H9 (cell line): ENCODE results near the gene PEX7. TPM values are rescaled to one million over a fixed set of nuclear protein-coding genes. Genes with fewer than 3 reads are reported as not detected.
"Not testable (repeated sequence)": the region's sequence is repeated elsewhere in the genome, so short reads cannot be mapped to it uniquely, and the experiment has no call there.

Source experiments
- DNase-seq: peaks from one replicate; pipeline ENCODE4 v3.0.0-alpha.2; 2017
- H2AFZ ChIP-seq: one replicate; pipeline ENCODE4 v1.6.1; 2013; ENCODE audit warnings: mild to moderate bottlenecking, low read length, control low read depth, moderate library complexity
- H2AK5ac ChIP-seq: 2 replicates; pipeline ENCODE4 v1.6.1; 2013; ENCODE audit warnings: low read length, control low read depth, mixed read lengths; ENCODE audit not compliant: insufficient read length
- H2BK120ac ChIP-seq: one replicate; pipeline ENCODE4 v1.6.1; 2013; ENCODE audit warnings: low read depth, mild to moderate bottlenecking, low read length, control low read depth, inconsistent platforms; ENCODE audit not compliant: poor library complexity, severe bottlenecking
- H2BK12ac ChIP-seq: 2 replicates; pipeline ENCODE4 v1.6.1; 2013; ENCODE audit warnings: low read length, control low read depth, mixed read lengths, low read depth; ENCODE audit not compliant: insufficient read length
- H2BK15ac ChIP-seq: 2 replicates; pipeline ENCODE4 v1.6.1; 2013; ENCODE audit warnings: low read depth, low read length, control low read depth
- H2BK20ac ChIP-seq: one replicate; pipeline ENCODE4 v1.6.1; 2013; ENCODE audit warnings: low read depth, mild to moderate bottlenecking, low read length, control low read depth, inconsistent platforms; ENCODE audit not compliant: poor library complexity, severe bottlenecking
- H2BK5ac ChIP-seq: 2 replicates; pipeline ENCODE4 v1.6.1; 2013; ENCODE audit warnings: low read length, control low read depth, mixed read lengths; ENCODE audit not compliant: insufficient read length
- H3K14ac ChIP-seq: 2 replicates; pipeline ENCODE4 v1.6.1; 2013; ENCODE audit warnings: low read length, control low read depth; ENCODE audit not compliant: insufficient read depth
- H3K18ac ChIP-seq: 2 replicates; pipeline ENCODE4 v1.6.1; 2013; ENCODE audit warnings: low read depth, mild to moderate bottlenecking, mixed read lengths, low read length, control low read depth; ENCODE audit not compliant: insufficient read length
- H3K23ac ChIP-seq: 2 replicates; pipeline ENCODE4 v1.6.1; 2013; ENCODE audit warnings: low read length, control low read depth, mixed read lengths, low read depth; ENCODE audit not compliant: insufficient read length
- H3K23me2 ChIP-seq: 2 replicates; pipeline ENCODE4 v1.6.1; 2013; ENCODE audit warnings: low read depth, mild to moderate bottlenecking, mixed read lengths, low read length, control low read depth; ENCODE audit not compliant: insufficient read length, poor library complexity, severe bottlenecking
- H3K27ac ChIP-seq: 2 replicates; pipeline ENCODE4 v1.5.1; 2013; ENCODE audit warnings: low read length, control low read depth, mixed read lengths, low read depth; ENCODE audit not compliant: insufficient read length
- H3K27me3 ChIP-seq: 2 replicates; pipeline ENCODE4 v1.6.1; 2013; ENCODE audit warnings: low read length, control low read depth, inconsistent platforms; ENCODE audit not compliant: insufficient read depth
- H3K4ac ChIP-seq: 2 replicates; pipeline ENCODE4 v1.6.1; 2013; ENCODE audit warnings: low read depth, mild to moderate bottlenecking, control low read depth, inconsistent platforms, low read length, moderate library complexity
- H3K4me1 ChIP-seq: 2 replicates; pipeline ENCODE4 v1.6.1; 2013; ENCODE audit warnings: low read length, control low read depth, inconsistent platforms; ENCODE audit not compliant: insufficient read depth
- H3K4me2 ChIP-seq: 2 replicates; pipeline ENCODE4 v1.6.1; 2013; ENCODE audit warnings: low read length, control low read depth, mixed read lengths; ENCODE audit not compliant: insufficient read length, insufficient read depth
- H3K56ac ChIP-seq: 2 replicates; pipeline ENCODE4 v1.6.1; 2013; ENCODE audit warnings: low read depth, mild to moderate bottlenecking, mixed read lengths, low read length, control low read depth; ENCODE audit not compliant: insufficient read length
- H3K79me1 ChIP-seq: 2 replicates; pipeline ENCODE4 v1.6.1; 2013; ENCODE audit warnings: low read depth, mild to moderate bottlenecking, moderate library complexity, low read length, control low read depth, inconsistent platforms; ENCODE audit not compliant: insufficient read depth, poor library complexity, severe bottlenecking
- H3K79me2 ChIP-seq: 2 replicates; pipeline ENCODE4 v1.6.1; 2013; ENCODE audit warnings: low read length, control low read depth, inconsistent platforms; ENCODE audit not compliant: insufficient read depth
- H3K9ac ChIP-seq: 2 replicates; pipeline ENCODE4 v1.6.1; 2013; ENCODE audit warnings: low read length, control low read depth, mixed read lengths; ENCODE audit not compliant: insufficient read length; ENCODE audit errors: extremely low read depth
- H3K9me3 ChIP-seq: one replicate; pipeline ENCODE4 v1.6.1; 2013; ENCODE audit warnings: low read depth, low read length, inconsistent platforms; ENCODE audit not compliant: control insufficient read depth
- H3T11ph ChIP-seq: one replicate; pipeline ENCODE4 v1.6.1; 2013; ENCODE audit warnings: mild to moderate bottlenecking, low read length, control low read depth, inconsistent platforms
- H4K20me1 ChIP-seq: one replicate; pipeline ENCODE4 v1.6.1; 2013; ENCODE audit not compliant: control insufficient read depth, insufficient read length, insufficient read depth
- H4K5ac ChIP-seq: 2 replicates; pipeline ENCODE4 v1.6.1; 2013; ENCODE audit warnings: low read depth, mild to moderate bottlenecking, mixed read lengths, low read length, control low read depth; ENCODE audit not compliant: insufficient read length
- H4K8ac ChIP-seq: replicated peaks from 2 replicates; pipeline ENCODE4 v1.6.1; 2013; ENCODE audit warnings: low read length, control low read depth, mixed read lengths, low read depth; ENCODE audit not compliant: insufficient read length
- H4K91ac ChIP-seq: 2 replicates; pipeline ENCODE4 v1.6.1; 2013; ENCODE audit warnings: low read depth, mild to moderate bottlenecking, moderate library complexity, mixed read lengths, low read length, control low read depth; ENCODE audit not compliant: insufficient read length
- H3K27ac Mint-ChIP-seq, 3 experiments: 2 replicates in 2 of 3; 3 replicates in 1 of 3; pipeline ENCODE4 v1.8.0; 2020 to 2021; ENCODE audit warnings: mixed read lengths in 3 of 3, mild to moderate bottlenecking in 1 of 3, moderate library complexity in 1 of 3
- H3K27me3 Mint-ChIP-seq: 2 replicates; pipeline ENCODE4 v1.8.0; 2021; ENCODE audit warnings: low read depth, mild to moderate bottlenecking, moderate library complexity, mixed read lengths
- H3K36me3 Mint-ChIP-seq, 3 experiments: 2 replicates in 2 of 3; 3 replicates in 1 of 3; pipeline ENCODE4 v1.8.0; 2020 to 2021; ENCODE audit warnings: low read depth in 3 of 3, mixed read lengths in 3 of 3; ENCODE audit not compliant: insufficient read depth in 1 of 3
- H3K4me1 Mint-ChIP-seq, 2 experiments: 2 replicates each; pipeline ENCODE4 v1.8.0; 2020; ENCODE audit warnings: mixed read lengths in 2 of 2
- H3K4me3 Mint-ChIP-seq, 2 experiments: 2 replicates in 1 of 2; 3 replicates in 1 of 2; pipeline ENCODE4 v1.8.0; 2020 to 2021; ENCODE audit warnings: mild to moderate bottlenecking in 2 of 2, mixed read lengths in 2 of 2, moderate library complexity in 1 of 2
- H3K9me3 Mint-ChIP-seq, 2 experiments: 2 replicates in 1 of 2; 3 replicates in 1 of 2; pipeline ENCODE4 v1.8.0; 2020; ENCODE audit warnings: mild to moderate bottlenecking in 2 of 2, mixed read lengths in 2 of 2, moderate library complexity in 1 of 2
- WGBS: extraction: QIAGEN DNeasy Blood & Tissue Kit; methylation state at CpG from one replicate; pipeline ENCODE4 v1.1.7; 2013; ENCODE audit warnings: missing lambda C conversion rate, low lambda C conversion rate, mixed read lengths; ENCODE audit not compliant: insufficient read length; ENCODE audit errors: extremely low coverage; 5-methylcytosine and 5-hydroxymethylcytosine counted together
- total RNA-seq: library from RNA; stranded (reverse); gene quantifications from 2 replicates; pipeline ENCODE4 v1.2.1, GENCODE V29; 2021
- TF ChIP-seq, protein P1 (sequence below): fragments of 200-600 bp; sonication (generic); conservative IDR thresholded peaks from 3 replicates; pipeline ENCODE4 v1.8.0; 2021; ENCODE audit warnings: antibody characterized with exemption, mild to moderate bottlenecking

PEX7 gene
- total RNA-seq, 1 experiment from 2014 or later = 8.4 TPM

DNA sequence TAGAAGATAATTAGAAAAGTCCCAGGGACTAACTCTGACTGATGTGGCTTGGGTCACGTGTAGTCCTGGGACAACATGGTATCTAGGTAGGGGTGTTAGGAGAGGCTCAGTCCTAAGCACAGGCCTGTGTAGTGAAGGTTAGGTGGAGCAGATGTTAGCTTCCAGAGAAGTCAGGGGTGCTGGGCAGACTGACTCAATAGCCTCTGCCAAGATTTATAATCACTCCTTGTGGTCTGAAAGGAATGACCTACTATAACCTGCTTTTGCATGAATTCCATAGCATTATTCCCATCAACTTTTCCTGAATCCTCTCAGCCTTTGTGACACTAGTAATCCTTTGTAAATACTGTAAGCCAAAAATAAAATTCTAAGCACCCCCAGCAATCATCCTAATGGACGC is 10.2 kb upstream of the PEX7 start:
- H3K36me3 Mint-ChIP-seq = no peaks in the 10 kb centered on the region; a peak in 1 of 7 replicates
- no peak overlapping the region for H3K4ac ChIP-seq

DNA sequence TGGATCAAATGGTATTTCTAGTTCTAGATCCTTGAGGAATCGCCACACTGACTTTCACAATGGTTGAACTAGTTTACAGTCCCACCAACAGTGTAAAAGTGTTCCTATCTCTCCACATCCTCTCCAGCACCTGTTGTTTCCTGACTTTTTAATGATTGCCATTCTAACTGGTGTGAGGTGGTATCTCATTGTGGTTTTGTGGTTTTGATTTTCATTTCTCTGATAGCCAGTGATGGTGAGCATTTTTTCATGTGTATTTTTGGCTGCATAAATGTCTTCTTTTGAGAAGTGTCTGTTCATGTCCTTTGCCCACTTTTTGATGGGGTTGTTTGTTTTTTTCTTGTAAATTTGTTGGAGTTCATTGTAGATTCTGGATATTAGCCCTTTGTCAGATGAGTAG is 6.8 kb upstream of the PEX7 start:
- not testable (repeated sequence) for H3K27me3 Mint-ChIP-seq, H3K4me3 Mint-ChIP-seq, H3K79me2 ChIP-seq, H3K23ac ChIP-seq, H3K9me3 Mint-ChIP-seq, H3K4ac ChIP-seq, H4K8ac ChIP-seq, H3K4me1 ChIP-seq, H3T11ph ChIP-seq, DNase-seq, H3K27me3 ChIP-seq, H4K5ac ChIP-seq, H2BK5ac ChIP-seq, H2BK15ac ChIP-seq, H2BK12ac ChIP-seq, H2AFZ ChIP-seq, H3K27ac Mint-ChIP-seq, H2AK5ac ChIP-seq, H3K9me3 ChIP-seq, H4K20me1 ChIP-seq, H3K56ac ChIP-seq, H3K27ac ChIP-seq, H3K18ac ChIP-seq, H3K36me3 Mint-ChIP-seq, H3K9ac ChIP-seq, H3K79me1 ChIP-seq, H2BK20ac ChIP-seq, H3K23me2 ChIP-seq, H4K91ac ChIP-seq, H3K4me2 ChIP-seq, H3K14ac ChIP-seq, H2BK120ac ChIP-seq
- no CpG with 5 or more reads among the region's 1 CpG for WGBS
- H3K4me1 Mint-ChIP-seq = peaks cover 4 to 11% of the 10 kb centered on the region in 2 experiments

More for the DNA sequence above, 10.2 kb upstream of the PEX7 start:
- Histone ChIP-seq H2BK20ac (no peak overlapping the region), H3K27me3 (no peaks in the 10 kb centered on the region), H3K9me3 (no peaks in the 10 kb centered on the region), H2AK5ac (no peak overlapping the region), H2AFZ (no peak overlapping the region), H4K91ac (no peak overlapping the region), H3K79me2 (no peaks in the 10 kb centered on the region), H3K79me1 (no peaks in the 10 kb centered on the region), H4K8ac (no peak overlapping the region), H2BK5ac (no peak overlapping the region), H3K9ac (no peak overlapping the region), H3K14ac (no peak overlapping the region), H4K20me1 (no peaks in the 10 kb centered on the region), H3K18ac (no peak overlapping the region), H3K27ac (no peak overlapping the region), H3K4me2 (no peak overlapping the region), H3T11ph (no peak overlapping the region), H3K56ac (no peak overlapping the region), H3K23me2 (no peaks in the 10 kb centered on the region), H2BK15ac (no peak overlapping the region), H2BK12ac (no peak overlapping the region), H2BK120ac (no peak overlapping the region), H3K4me1 (no peaks in the 10 kb centered on the region; the same call in 1 of the 2 replicates), H3K23ac (no peak overlapping the region), H4K5ac (no peak overlapping the region)
- Mint-ChIP-seq H3K27ac (no peak overlapping the region), H3K4me3 (no peak overlapping the region), H3K9me3 (peaks cover 0 to 2% of the 10 kb centered on the region in 2 experiments; a peak in 1 of 5 replicates), H3K4me1 (peaks cover 4 to 11% of the 10 kb centered on the region in 2 experiments), H3K27me3 (no peaks in the 10 kb centered on the region; the same call in 1 of the 2 replicates)
- TF ChIP-seq, protein P1, sequence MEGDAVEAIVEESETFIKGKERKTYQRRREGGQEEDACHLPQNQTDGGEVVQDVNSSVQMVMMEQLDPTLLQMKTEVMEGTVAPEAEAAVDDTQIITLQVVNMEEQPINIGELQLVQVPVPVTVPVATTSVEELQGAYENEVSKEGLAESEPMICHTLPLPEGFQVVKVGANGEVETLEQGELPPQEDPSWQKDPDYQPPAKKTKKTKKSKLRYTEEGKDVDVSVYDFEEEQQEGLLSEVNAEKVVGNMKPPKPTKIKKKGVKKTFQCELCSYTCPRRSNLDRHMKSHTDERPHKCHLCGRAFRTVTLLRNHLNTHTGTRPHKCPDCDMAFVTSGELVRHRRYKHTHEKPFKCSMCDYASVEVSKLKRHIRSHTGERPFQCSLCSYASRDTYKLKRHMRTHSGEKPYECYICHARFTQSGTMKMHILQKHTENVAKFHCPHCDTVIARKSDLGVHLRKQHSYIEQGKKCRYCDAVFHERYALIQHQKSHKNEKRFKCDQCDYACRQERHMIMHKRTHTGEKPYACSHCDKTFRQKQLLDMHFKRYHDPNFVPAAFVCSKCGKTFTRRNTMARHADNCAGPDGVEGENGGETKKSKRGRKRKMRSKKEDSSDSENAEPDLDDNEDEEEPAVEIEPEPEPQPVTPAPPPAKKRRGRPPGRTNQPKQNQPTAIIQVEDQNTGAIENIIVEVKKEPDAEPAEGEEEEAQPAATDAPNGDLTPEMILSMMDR = no peak
- DNase-seq = no peak
- WGBS = no CpG with 5 or more reads among the region's 2 CpGs
